OCI-LY3 (cell line): ENCODE data around the gene TLE4.

Experiments used
- EZH2phosphoT487 ChIP-seq: fragments of 200-600 bp; shearing (Covaris generic); IDR thresholded peaks from 2 replicates; pipeline ENCODE4 v1.6.1; 2018; ENCODE audit warnings: antibody characterized with exemption, mixed run types, low read depth
- TF ChIP-seq, protein P1 (sequence below): fragments of 200-600, 300-600 bp; sonication (generic); IDR thresholded peaks from 2 replicates; pipeline ENCODE4 v1.5.1; 2014; ENCODE audit warnings: antibody characterized with exemption, low read length, low read depth

DNA sequence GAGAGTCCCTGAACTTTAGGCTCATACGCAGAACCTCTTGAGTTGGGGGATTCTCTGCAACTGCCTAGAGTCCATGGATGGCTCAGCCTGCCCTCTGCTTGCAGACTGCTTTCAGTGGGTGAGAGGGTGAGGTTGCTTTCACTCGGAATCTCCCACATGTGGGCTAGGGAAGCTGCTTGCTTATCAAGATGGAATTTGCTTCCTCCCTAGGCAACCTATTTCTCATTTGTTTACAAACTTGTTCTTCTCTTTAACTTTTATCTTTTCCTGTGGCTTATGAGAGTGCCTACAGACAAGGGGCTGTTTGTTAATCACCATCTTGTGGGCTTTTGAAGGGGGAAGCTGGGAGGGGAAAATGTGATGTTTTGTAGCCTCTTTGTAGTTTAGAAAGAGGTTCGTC, 10.0 kb downstream of the TLE4 start:
- TF ChIP-seq, protein P1, sequence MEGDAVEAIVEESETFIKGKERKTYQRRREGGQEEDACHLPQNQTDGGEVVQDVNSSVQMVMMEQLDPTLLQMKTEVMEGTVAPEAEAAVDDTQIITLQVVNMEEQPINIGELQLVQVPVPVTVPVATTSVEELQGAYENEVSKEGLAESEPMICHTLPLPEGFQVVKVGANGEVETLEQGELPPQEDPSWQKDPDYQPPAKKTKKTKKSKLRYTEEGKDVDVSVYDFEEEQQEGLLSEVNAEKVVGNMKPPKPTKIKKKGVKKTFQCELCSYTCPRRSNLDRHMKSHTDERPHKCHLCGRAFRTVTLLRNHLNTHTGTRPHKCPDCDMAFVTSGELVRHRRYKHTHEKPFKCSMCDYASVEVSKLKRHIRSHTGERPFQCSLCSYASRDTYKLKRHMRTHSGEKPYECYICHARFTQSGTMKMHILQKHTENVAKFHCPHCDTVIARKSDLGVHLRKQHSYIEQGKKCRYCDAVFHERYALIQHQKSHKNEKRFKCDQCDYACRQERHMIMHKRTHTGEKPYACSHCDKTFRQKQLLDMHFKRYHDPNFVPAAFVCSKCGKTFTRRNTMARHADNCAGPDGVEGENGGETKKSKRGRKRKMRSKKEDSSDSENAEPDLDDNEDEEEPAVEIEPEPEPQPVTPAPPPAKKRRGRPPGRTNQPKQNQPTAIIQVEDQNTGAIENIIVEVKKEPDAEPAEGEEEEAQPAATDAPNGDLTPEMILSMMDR: no peak
- TF ChIP-seq EZH2phosphoT487: no peak
